Nucleus accumbens (tissue), 56 donors: ENCODE data around the gene ALG5.

Experiments
- DNase-seq, 56 donors: peaks; one replicate each; lab custom pipeline; 2025; lab: John Stamatoyannopoulos, UW

ALG5 gene

GRCh38 chr13:36981156-36981743 is 17.9 kb downstream of the ALG5 start:
- DNase-seq = no peak

GRCh38 chr13:36979361-36980050 is 19.6 kb downstream of the ALG5 start:
- DNase-seq = no peak

GRCh38 chr13:36975172-36975571 is 24.0 kb downstream of the ALG5 start:
- DNase-seq = no peak

- DNase-seq = no peak
Observed at GRCh38 chr13:36973621-36974295, 25.4 kb downstream of the ALG5 start.

GRCh38 chr13:36973009-36973408 is 26.1 kb downstream of the ALG5 start:
- no peak for DNase-seq

GRCh38 chr13:36966404-36966803 is 32.7 kb downstream of the ALG5 start:
- no peak for DNase-seq

GRCh38 chr13:36965767-36966166 is 33.4 kb downstream of the ALG5 start:
- DNase-seq = no peak

- no peak for DNase-seq
Observed at GRCh38 chr13:36959456-36960116, 39.6 kb downstream of the ALG5 start.

- no peak for DNase-seq
Observed at GRCh38 chr13:36954542-36954941, 44.6 kb downstream of the ALG5 start.

- no peak for DNase-seq
Observed at GRCh38 chr13:36950920-36951319, 48.2 kb downstream of the ALG5 start.

GRCh38 chr13:36950330-36950729 is 48.8 kb downstream of the ALG5 start:
- DNase-seq = no peak

GRCh38 chr13:36945078-36945477 is 54.1 kb downstream of the ALG5 start:
- no peak for DNase-seq

GRCh38 chr13:36925603-36926002 is 73.5 kb downstream of the ALG5 start:
- DNase-seq = no peak

- DNase-seq = no peak
Observed at GRCh38 chr13:36924001-36924400, 75.1 kb downstream of the ALG5 start.

- no peak for DNase-seq
Observed at GRCh38 chr13:36921631-36922301, 77.4 kb downstream of the ALG5 start.

- DNase-seq = no peak
Observed at GRCh38 chr13:36920616-36921185, 78.4 kb downstream of the ALG5 start.

GRCh38 chr13:36919833-36920615 is 79.1 kb downstream of the ALG5 start, which contains the start of gene SMAD9:
Gene SMAD9 (minus strand): TSS chr13:36920238. CDS start chr13:36879689, 40,549 bp downstream.
- peak in 45 of 56 donors; percentile 10 to 82 (median 39) for DNase-seq

GRCh38 chr13:36919171-36919832 is 79.8 kb downstream of the ALG5 start:
- DNase-seq = peak in 16 of 56 donors; percentile 1 to 63 (median 24)
